ENCODE data around the gene ATP5PD. TPM values are rescaled to one million over a fixed set of nuclear protein-coding genes. Genes with fewer than 3 reads are reported as not detected.

Gene ATP5PD
- total and polyA plus RNA-seq, 2 donors from 2014 or later = 261 to 916 TPM

GRCh38 chr17:75034236-75034908 is 12.4 kb downstream of the ATP5PD start:
- H3K4me1 ChIP-seq (ENCODE audit: control insufficient read depth in 2 of 3, insufficient read depth in 2 of 3, low read depth in 1 of 3, low read length in 3 of 3) = peaks cover 0 to 18% (median 5%) of the 10 kb centered on the region in 3 donors
- H3K4me3 ChIP-seq (ENCODE audit: low read length in 3 of 3) = peak overlapping the region; percentile 63 to 79 (median 75)
- peaks cover 3 to 13% (median 8%) of the 10 kb centered on the region in 3 donors for H3K36me3 ChIP-seq (ENCODE audit: control insufficient read depth in 2 of 3, insufficient read depth in 3 of 3, low read length in 3 of 3)
- TF ChIP-seq CTCF (IDR thresholded peaks at IDR 0.05; ENCODE audit: borderline replicate concordance, extremely low read depth, insufficient read depth) = no peak
- intact Hi-C loops (cut with DNase I) = no loop called here
- H3K27ac ChIP-seq (ENCODE audit: low read depth in 2 of 2, low read length in 2 of 2) = peak overlapping the region; percentile 85 to 96
- FAIRE-seq (no peak), DNase-seq (peak; percentile 92 to 96 (median 94))
- no peaks in the 10 kb centered on the region for H3K9me3 ChIP-seq (ENCODE audit: control insufficient read depth in 2 of 3, insufficient read depth in 1 of 3, low read length in 3 of 3)
- H3K9ac ChIP-seq (ENCODE audit: low read length in 3 of 3) = peak overlapping the region; percentile 63 to 64 (median 63)
- H3K27me3 ChIP-seq (ENCODE audit: control insufficient read depth, insufficient read depth, low read length) = no peaks in the 10 kb centered on the region

DNA sequence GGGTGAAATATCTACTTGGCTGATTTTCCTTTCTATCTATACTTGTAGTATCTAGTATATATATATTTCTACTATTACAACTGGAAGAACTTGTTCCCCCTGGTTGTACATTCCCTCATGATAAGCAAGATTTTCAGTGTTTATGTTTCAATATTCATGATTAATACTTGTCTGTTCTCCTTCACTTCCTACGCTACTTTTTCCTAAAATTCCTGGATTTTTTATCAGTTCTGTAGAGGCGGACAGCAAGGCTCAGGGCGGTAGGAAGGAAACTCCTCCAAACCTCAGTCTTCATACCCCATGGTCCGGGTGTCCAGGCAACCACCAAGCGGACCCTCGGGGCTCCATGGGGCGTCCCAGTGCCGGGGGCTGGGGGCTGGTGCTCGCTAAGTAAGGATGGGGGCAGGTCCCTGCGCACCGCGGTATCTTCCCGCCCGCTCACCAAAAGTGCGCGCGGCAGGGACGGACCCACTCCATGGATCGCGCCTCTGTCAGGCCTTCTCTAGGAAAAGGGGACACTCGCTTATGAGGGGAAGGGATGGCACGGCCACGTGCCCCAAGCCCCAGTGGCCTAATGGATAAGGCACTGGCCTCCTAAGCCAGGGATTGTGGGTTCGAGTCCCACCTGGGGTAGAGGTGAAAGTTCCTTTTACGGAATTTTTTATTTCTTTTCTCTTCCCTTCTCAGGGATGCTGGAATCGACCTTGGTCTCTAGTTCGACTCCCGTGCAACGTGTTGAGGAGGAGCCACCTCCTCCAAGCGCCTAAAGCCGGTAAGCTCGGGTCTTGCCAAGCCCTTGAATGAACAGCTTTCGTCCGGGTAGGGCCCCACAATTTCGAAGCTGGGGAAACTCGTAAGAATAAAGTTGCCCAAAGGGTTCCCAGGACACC is 13.2 kb downstream of the ATP5PD start:
- H3K4me3 ChIP-seq (ENCODE audit: low read length in 3 of 3) = peak overlapping the region; percentile 63 to 79 (median 75)
- no peaks in the 10 kb centered on the region for H3K9me3 ChIP-seq (ENCODE audit: control insufficient read depth in 2 of 3, insufficient read depth in 1 of 3, low read length in 3 of 3)
- H3K27ac ChIP-seq (ENCODE audit: low read depth in 2 of 2, low read length in 2 of 2) = peak overlapping the region in 1 of 2 donors; percentile 96
- intact Hi-C loops (cut with DNase I) = no loop called here
- FAIRE-seq (no peak), DNase-seq (peak; percentile 95 to 98 (median 98))
- H3K9ac ChIP-seq (ENCODE audit: low read length in 3 of 3) = peak overlapping the region; percentile 2 to 63 (median 63)
- no peak for TF ChIP-seq CTCF (IDR thresholded peaks at IDR 0.05; ENCODE audit: borderline replicate concordance, extremely low read depth, insufficient read depth)
- H3K27me3 ChIP-seq (ENCODE audit: control insufficient read depth, insufficient read depth, low read length) = no peaks in the 10 kb centered on the region
- H3K36me3 ChIP-seq (ENCODE audit: control insufficient read depth in 2 of 3, insufficient read depth in 3 of 3, low read length in 3 of 3) = peaks cover 0 to 5% (median 2%) of the 10 kb centered on the region in 3 donors
- H3K4me1 ChIP-seq (ENCODE audit: control insufficient read depth in 2 of 3, insufficient read depth in 2 of 3, low read depth in 1 of 3, low read length in 3 of 3) = peaks cover 0 to 18% (median 5%) of the 10 kb centered on the region in 3 donors

DNA sequence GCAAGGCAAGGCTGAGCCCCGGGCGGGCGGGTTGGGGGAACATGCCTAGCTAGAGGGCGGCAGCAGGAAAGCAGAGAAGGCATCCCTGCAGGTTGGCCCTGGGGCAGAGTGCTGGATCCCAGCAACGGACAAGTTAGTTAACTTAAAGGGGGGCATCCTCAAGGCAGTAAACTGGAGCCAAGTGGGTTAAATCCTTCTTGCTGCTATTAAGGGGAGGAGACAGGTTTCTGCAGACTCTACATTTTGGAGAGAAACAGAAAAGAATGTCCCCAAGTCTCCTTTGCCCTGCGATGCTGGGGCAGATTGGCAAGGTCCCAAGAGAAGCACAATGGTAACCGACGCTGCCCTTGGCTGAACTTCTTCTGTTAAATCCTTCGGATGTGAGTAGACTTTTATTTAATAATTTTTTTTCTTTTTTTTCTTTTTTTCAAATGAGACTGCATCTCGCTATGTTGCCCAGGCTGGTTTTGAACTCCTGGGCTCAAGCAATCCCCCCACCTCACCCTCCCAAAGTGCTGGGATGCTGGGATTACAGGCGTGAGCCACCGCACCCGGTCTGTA is 14.0 kb downstream of the ATP5PD start:
- H3K9ac ChIP-seq (ENCODE audit: low read length in 3 of 3) = peak overlapping the region in 1 of 3 donors; percentile 2
- DNase-seq = peak in 3 of 5 donors; percentile 51 to 77 (median 58)
- no peak for FAIRE-seq
- no peak overlapping the region for H3K27ac ChIP-seq (ENCODE audit: low read depth in 2 of 2, low read length in 2 of 2)
- H3K27me3 ChIP-seq (ENCODE audit: control insufficient read depth, insufficient read depth, low read length) = no peaks in the 10 kb centered on the region
- peaks cover 0 to 18% (median 5%) of the 10 kb centered on the region in 3 donors for H3K4me1 ChIP-seq (ENCODE audit: control insufficient read depth in 2 of 3, insufficient read depth in 2 of 3, low read depth in 1 of 3, low read length in 3 of 3)
- peak overlapping the region; percentile 45 to 79 (median 75) for H3K4me3 ChIP-seq (ENCODE audit: low read length in 3 of 3)
- H3K9me3 ChIP-seq (ENCODE audit: control insufficient read depth in 2 of 3, insufficient read depth in 1 of 3, low read length in 3 of 3) = no peaks in the 10 kb centered on the region
- no peaks in the 10 kb centered on the region for H3K36me3 ChIP-seq (ENCODE audit: control insufficient read depth in 2 of 3, insufficient read depth in 3 of 3, low read length in 3 of 3)
- intact Hi-C loops (cut with DNase I) = no loop called here
- no peak for TF ChIP-seq CTCF (IDR thresholded peaks at IDR 0.05; ENCODE audit: borderline replicate concordance, extremely low read depth, insufficient read depth)

All from kidney (tissue), 14 donors.